Left lobe of liver (tissue), 2 donors: ENCODE results near the gene FAM117A. TPM values are rescaled to one million over a fixed set of nuclear protein-coding genes. Genes with fewer than 3 reads are reported as not detected.
"Not testable (repeated sequence)": the region's sequence is repeated elsewhere in the genome, so short reads cannot be mapped to it uniquely, and the experiment has no call there.

ENCODE experiments used
- ATAC-seq: fragments of 200-7000 bp; cut with Tn5 transposase; one replicate; pipeline ENCODE4 v1.9.1; 2020; ENCODE audit warnings: mild to moderate bottlenecking, moderate library complexity
- DNase-seq: peaks from one replicate; pipeline ENCODE4 v3.0.0-alpha.2; 2020; ENCODE audit warnings: low spot score
- total RNA-seq: library from RNA; stranded (reverse); gene quantifications from one replicate; pipeline ENCODE4 v1.2.1, GENCODE V29; 2021
- donor health status: DM: no; HTN: no; CAD: no; lungs with moderate emphysema.
- donor health status: DM: no; HTN: yes; CAD: no.

Gene FAM117A
- total RNA-seq, 1 donor from 2014 or later = 5.3 TPM

DNA sequence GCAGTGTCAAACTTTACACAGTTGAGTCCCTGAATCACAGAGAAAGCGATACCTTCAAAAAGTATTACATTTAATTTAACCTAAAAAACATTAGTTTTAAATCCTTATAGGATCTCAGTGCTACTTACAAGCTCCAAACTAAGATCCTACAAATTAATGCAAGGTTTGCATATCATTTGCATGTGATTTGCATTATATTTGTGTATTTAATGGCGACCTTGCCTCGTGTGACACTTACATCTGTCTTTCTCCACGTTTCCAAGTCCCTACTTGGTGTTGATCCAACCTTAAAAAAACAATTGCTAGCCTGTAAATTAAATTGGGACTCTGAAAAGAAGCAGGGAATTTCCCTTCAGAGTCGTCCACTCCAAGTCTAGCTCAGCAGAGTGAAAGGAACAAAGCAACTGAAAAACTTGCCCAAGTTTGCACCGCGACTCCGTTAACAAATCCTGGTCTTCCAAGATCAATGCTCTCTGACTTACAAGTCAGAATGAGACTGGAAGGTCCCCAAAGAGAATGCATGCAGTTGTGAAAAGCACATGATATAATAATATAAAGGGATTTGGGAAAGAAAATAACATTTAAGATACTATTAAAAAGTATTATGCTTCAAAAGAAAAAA is 739 bp upstream of the FAM117A start:
- DNase-seq = no peak
- no peak for ATAC-seq

- DNase-seq (no peak), ATAC-seq (no peak)
These were observed 1.6 kb downstream of the FAM117A start for GRCh38 chr17:49762151-49762941.

GRCh38 chr17:49760932-49761558 is 2.9 kb downstream of the FAM117A start:
- DNase-seq (no peak), ATAC-seq (no peak)

GRCh38 chr17:49760296-49760695 is 3.6 kb downstream of the FAM117A start:
- no peak for ATAC-seq
- DNase-seq = no peak

DNA sequence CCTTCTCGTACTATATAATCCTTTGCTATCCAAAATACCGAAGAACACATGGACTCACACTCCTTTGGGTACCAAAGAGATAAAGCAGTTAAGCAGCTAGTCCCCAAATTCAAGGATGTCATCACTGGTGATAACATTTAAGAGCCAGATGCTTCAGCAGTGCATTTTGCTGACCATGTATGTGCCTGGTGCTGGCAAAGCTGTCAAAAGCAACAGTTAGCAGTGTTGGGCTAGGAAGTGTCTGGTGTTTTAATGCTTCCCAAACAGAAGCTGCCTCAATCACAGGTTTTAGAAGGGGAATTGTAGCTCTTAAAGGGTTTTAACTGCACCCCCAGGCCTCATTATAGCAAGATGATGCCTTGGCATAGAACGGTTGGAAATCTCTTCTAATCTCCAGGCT is 4.7 kb downstream of the FAM117A start:
- DNase-seq = no peak
- ATAC-seq = no peak

GRCh38 chr17:49758464-49759010 is 5.4 kb downstream of the FAM117A start:
- not testable (repeated sequence) for DNase-seq, ATAC-seq

GRCh38 chr17:49757151-49757777 is 6.7 kb downstream of the FAM117A start:
- DNase-seq (no peak), ATAC-seq (peak; percentile 65)

GRCh38 chr17:49756323-49757150 is 7.4 kb downstream of the FAM117A start:
- no peak for ATAC-seq

GRCh38 chr17:49755663-49756283 is 8.2 kb downstream of the FAM117A start:
- ATAC-seq (no peak), DNase-seq (no peak)

More at GRCh38 chr17:49756323-49757150, 7.4 kb downstream of the FAM117A start:
- DNase-seq = no peak

DNA sequence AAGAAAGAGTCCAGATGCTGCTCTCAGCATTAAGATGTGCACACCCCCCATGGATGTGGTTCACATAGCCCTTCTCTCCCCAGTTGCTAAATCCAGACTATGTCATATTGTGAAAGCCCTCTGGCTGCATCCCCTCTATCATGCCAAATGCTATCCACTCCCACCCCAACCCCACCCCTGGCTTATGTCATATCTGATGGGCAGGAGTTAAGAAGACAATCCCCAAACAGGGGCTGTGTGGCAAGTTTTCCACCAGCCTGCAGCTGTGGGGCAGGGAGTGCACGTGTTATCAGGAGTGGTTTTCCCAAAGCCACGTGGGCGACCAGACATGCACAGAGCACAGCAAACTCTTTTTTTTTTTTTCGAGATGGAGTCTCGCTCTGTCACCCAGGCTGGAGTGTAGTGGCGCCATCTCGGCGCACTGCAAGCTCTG is 10.0 kb downstream of the FAM117A start:
- ATAC-seq (peak; percentile 52), DNase-seq (no peak)

- ATAC-seq (no peak), DNase-seq (no peak)
These were observed 11.4 kb downstream of the FAM117A start for GRCh38 chr17:49752508-49752907.

DNA sequence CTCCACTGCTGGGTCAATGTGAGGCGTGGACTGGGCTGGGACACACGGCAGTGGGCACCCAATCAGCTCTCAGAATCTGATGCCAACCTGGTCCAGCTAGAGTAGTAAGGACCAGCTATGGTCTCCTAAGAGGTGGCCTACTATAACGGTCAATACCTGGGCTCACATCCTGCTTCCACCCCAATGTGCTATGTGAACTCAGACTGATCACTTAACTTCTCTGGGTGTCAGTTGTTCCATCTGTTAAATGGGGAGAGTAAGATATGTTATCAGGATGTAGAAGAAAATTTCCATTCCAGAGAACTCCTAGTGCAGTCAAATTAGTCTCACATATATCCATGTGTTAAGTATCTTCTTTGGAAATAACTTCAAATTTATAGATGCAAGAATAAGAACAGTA is 14.2 kb downstream of the FAM117A start:
- no peak for ATAC-seq
- no peak for DNase-seq

- DNase-seq (no peak), ATAC-seq (no peak)
These were observed 15.1 kb downstream of the FAM117A start for GRCh38 chr17:49748791-49749190.

DNA sequence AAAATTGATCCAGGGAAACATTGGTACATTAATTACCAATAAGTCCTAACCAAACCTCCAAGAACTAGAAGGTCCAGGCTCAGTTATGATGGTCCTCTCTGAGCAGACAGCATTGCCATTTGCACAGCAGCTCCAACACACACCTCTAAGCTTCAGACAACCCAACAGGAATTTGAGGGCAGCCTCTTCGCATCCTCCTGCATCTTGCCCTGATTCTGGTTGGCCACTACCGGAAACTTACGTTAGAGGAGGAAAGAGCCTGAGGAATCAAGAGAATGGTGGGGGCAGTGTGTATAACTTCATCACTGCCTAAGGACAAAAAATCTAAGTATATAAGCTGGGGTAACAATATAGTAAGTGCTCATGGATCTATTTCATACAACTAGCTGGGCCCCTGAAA is 15.7 kb downstream of the FAM117A start:
- DNase-seq = no peak
- ATAC-seq = no peak

- peak; percentile 76 for ATAC-seq
- peak; percentile 75 for DNase-seq
These were observed 16.3 kb downstream of the FAM117A start for GRCh38 chr17:49747632-49748031.

GRCh38 chr17:49746791-49747490 is 17.0 kb downstream of the FAM117A start:
- ATAC-seq (peak; percentile 13), DNase-seq (no peak)

GRCh38 chr17:49745175-49746139 is 18.5 kb downstream of the FAM117A start:
- DNase-seq (peak; percentile 59), ATAC-seq (peak; percentile 79)

GRCh38 chr17:49742166-49742638 is 21.7 kb downstream of the FAM117A start:
- no peak for DNase-seq
- no peak for ATAC-seq
